Measurements from ENCODE around the gene PARVG. TPM values are rescaled to one million over a fixed set of nuclear protein-coding genes. Genes with fewer than 3 reads are reported as not detected.

Gene PARVG
- total RNA-seq, 2 experiments from 2014 or later: 175 to 186 TPM

GRCh38 chr22:44211256-44211945, 30.7 kb downstream of the PARVG start:
- CTCF ChIA-PET: no interaction called here
- Mint-ChIP-seq H3K9me3 (ENCODE audit: insufficient read depth) (peaks cover 4% of the 10 kb centered on the region), H3K36me3 (ENCODE audit: low read depth) (peaks cover 12% of the 10 kb centered on the region)

DNA sequence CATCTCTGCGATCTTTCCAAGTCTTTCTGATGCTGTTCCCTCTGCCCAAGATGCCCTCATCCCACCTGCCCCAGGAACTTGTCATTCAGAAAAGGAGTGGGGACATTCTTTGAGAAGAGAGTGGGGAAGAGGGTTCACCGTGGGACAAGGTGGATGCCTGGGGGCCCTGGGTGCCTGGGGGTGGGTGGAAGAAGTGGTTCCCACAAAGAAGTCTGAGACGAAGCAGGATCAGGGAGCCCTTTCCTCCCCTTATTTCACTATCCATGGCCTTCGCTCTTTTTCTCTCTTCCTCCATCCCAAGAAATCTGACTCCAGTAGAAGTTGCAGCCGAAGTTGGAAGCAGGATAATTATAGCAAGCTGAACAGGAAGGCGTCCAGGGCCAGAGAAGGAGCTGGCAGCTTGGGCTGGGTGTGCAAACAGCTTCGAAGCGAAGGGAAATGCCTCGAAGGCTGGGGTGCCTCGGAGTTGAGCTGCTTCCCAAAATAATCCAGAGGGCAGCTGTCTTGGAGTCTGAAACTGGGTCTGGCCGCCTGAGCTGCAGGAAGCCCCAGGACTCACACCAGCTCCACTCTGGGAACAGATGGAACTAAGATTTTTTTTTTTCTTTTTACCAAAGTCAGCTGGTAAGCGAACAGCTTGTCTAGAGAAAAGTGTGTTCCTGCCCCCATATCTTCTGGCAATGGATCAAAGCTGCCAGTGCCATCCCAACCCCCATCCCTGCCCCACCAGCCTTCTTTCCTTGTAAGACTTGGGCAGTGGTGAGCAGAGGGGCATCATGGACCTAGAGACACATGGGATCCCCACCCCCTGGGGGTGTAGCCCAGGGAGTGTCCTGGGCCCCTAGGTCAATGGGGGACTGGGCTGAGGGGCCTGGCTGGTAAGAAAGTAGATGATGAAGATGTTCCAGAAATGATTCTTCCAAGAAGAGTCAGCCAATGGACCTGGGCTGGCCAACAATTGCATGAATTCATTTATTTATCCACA, 31.5 kb downstream of the PARVG start:
- Mint-ChIP-seq H3K36me3 (ENCODE audit: low read depth) (peaks cover 12% of the 10 kb centered on the region), H3K4me3 (no peak overlapping the region), H3K9me3 (ENCODE audit: insufficient read depth) (peaks cover 4% of the 10 kb centered on the region), H3K4me1 (ENCODE audit: low read depth) (peaks cover 13% of the 10 kb centered on the region), H3K27ac (no peak overlapping the region), H3K27me3 (ENCODE audit: low read depth) (no peaks in the 10 kb centered on the region)
- ChIA-PET CTCF (no interaction called here), POLR2A (no interaction called here)
- no peak for DNase-seq
- no peak for ATAC-seq

More at GRCh38 chr22:44211256-44211945, 30.7 kb downstream of the PARVG start:
- Mint-ChIP-seq H3K27ac (no peak overlapping the region), H3K4me1 (ENCODE audit: low read depth) (peaks cover 13% of the 10 kb centered on the region), H3K27me3 (ENCODE audit: low read depth) (no peaks in the 10 kb centered on the region), H3K4me3 (no peak overlapping the region)
- ATAC-seq (no peak), DNase-seq (no peak)
- POLR2A ChIA-PET: interaction anchor here (0.6 kb wide), 1 partner anchor 180 kb away, joined by 5 read pairs; no protein-coding TSS in a partner anchor

- DNase-seq: no peak
- H3K27ac Mint-ChIP-seq: no peak overlapping the region
- ChIA-PET POLR2A (no interaction called here), CTCF (no interaction called here)
- peaks cover 4% of the 10 kb centered on the region for H3K9me3 Mint-ChIP-seq (ENCODE audit: insufficient read depth)
- peaks cover 13% of the 10 kb centered on the region for H3K4me1 Mint-ChIP-seq (ENCODE audit: low read depth)
- no peak overlapping the region for H3K4me3 Mint-ChIP-seq
- H3K27me3 Mint-ChIP-seq (ENCODE audit: low read depth): no peaks in the 10 kb centered on the region
- H3K36me3 Mint-ChIP-seq (ENCODE audit: low read depth): peaks cover 12% of the 10 kb centered on the region
- no peak for ATAC-seq
These were observed 32.2 kb downstream of the PARVG start for GRCh38 chr22:44212936-44213335.

DNA sequence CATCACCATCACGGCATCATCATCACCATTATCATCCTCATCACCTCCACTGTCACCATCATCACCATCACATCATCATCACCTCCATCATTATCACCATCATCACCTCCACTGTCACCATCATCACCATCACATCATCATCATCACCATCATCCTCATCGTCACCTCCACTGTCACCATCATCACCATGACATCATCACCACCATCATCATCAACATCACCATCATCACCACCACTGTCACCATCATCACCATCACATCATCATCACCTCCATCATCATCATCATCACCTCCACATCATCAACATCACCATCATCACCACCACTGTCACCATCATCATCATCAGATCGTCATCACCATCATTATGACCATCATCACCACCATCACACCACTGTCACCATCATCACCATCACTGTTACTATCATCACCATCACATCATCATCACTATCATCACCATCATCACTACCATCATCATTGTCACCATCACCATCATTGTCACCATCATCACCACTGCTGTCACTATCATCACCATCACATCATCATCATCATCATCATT, 32.8 kb downstream of the PARVG start:
- DNase-seq (no peak), ATAC-seq (no peak)
- Mint-ChIP-seq H3K27ac (no peak overlapping the region), H3K4me3 (no peak overlapping the region), H3K9me3 (ENCODE audit: insufficient read depth) (peaks cover 4% of the 10 kb centered on the region), H3K4me1 (ENCODE audit: low read depth) (peaks cover 13% of the 10 kb centered on the region), H3K27me3 (ENCODE audit: low read depth) (no peaks in the 10 kb centered on the region), H3K36me3 (ENCODE audit: low read depth) (peaks cover 10% of the 10 kb centered on the region)
- POLR2A ChIA-PET: no interaction called here
- CTCF ChIA-PET: no interaction called here

GRCh38 chr22:44214187-44214586, 33.5 kb downstream of the PARVG start:
- Mint-ChIP-seq H3K27ac (no peak overlapping the region), H3K4me3 (no peak overlapping the region), H3K4me1 (ENCODE audit: low read depth) (peaks cover 9% of the 10 kb centered on the region), H3K9me3 (ENCODE audit: insufficient read depth) (no peaks in the 10 kb centered on the region), H3K27me3 (ENCODE audit: low read depth) (no peaks in the 10 kb centered on the region), H3K36me3 (ENCODE audit: low read depth) (peaks cover 5% of the 10 kb centered on the region)
- POLR2A ChIA-PET: no interaction called here
- DNase-seq (no peak), ATAC-seq (no peak)
- CTCF ChIA-PET: no interaction called here

DNA sequence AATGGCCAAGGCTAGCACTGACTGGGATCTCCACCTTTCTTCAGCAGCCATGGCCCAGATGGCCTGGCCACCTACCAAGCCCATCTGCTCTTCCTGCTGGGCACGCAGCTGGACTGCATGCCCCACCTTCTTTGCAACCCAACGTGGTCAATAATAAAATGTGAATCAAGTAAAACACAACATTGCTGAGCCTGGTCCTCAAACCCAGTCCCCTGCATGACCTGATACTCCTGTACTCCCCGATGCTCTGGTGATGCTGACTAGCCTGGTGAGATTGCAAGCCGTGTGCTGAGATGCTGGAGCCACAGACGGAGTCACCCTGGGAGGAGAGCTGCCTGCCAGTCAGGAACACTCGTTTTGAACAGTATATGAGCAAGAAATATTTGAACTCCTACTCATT, 34.0 kb downstream of the PARVG start:
- no peak for ATAC-seq
- Mint-ChIP-seq H3K27ac (no peak overlapping the region), H3K36me3 (ENCODE audit: low read depth) (peaks cover 2% of the 10 kb centered on the region), H3K9me3 (ENCODE audit: insufficient read depth) (no peaks in the 10 kb centered on the region), H3K4me1 (ENCODE audit: low read depth) (peaks cover 5% of the 10 kb centered on the region), H3K4me3 (no peak overlapping the region), H3K27me3 (ENCODE audit: low read depth) (no peaks in the 10 kb centered on the region)
- ChIA-PET POLR2A (no interaction called here), CTCF (no interaction called here)
- DNase-seq: peak; percentile 8

GRCh38 chr22:44215287-44215686, 34.6 kb downstream of the PARVG start:
- Mint-ChIP-seq H3K9me3 (ENCODE audit: insufficient read depth) (no peaks in the 10 kb centered on the region), H3K27ac (no peak overlapping the region), H3K36me3 (ENCODE audit: low read depth) (peaks cover 2% of the 10 kb centered on the region), H3K4me1 (ENCODE audit: low read depth) (no peaks in the 10 kb centered on the region), H3K4me3 (no peak overlapping the region), H3K27me3 (ENCODE audit: low read depth) (no peaks in the 10 kb centered on the region)
- ATAC-seq (no peak), DNase-seq (no peak)
- POLR2A ChIA-PET: no interaction called here
- CTCF ChIA-PET: no interaction called here

GRCh38 chr22:44217346-44217745, 36.6 kb downstream of the PARVG start:
- Mint-ChIP-seq H3K36me3 (ENCODE audit: low read depth) (no peaks in the 10 kb centered on the region), H3K27ac (no peak overlapping the region), H3K4me1 (ENCODE audit: low read depth) (no peaks in the 10 kb centered on the region), H3K9me3 (ENCODE audit: insufficient read depth) (no peaks in the 10 kb centered on the region), H3K27me3 (ENCODE audit: low read depth) (no peaks in the 10 kb centered on the region), H3K4me3 (no peak overlapping the region)
- ChIA-PET POLR2A (interaction anchor here (1.3 kb wide), 1 partner anchor 10 kb away, joined by 3 read pairs; no protein-coding TSS in a partner anchor), CTCF (interaction anchor here (0.7 kb wide), 1 partner anchor 121 kb away, joined by 3 read pairs; no protein-coding TSS in a partner anchor)
- no peak for ATAC-seq
- no peak for DNase-seq

GRCh38 chr22:44218071-44218470, 37.3 kb downstream of the PARVG start:
- no peaks in the 10 kb centered on the region for H3K27me3 Mint-ChIP-seq (ENCODE audit: low read depth)
- CTCF ChIA-PET: no interaction called here
- DNase-seq: no peak
- H3K4me3 Mint-ChIP-seq: no peak overlapping the region
- H3K27ac Mint-ChIP-seq: no peak overlapping the region
- H3K36me3 Mint-ChIP-seq (ENCODE audit: low read depth): no peaks in the 10 kb centered on the region
- H3K4me1 Mint-ChIP-seq (ENCODE audit: low read depth): no peaks in the 10 kb centered on the region
- ATAC-seq: no peak
- POLR2A ChIA-PET: interaction anchor here (1.3 kb wide), 1 partner anchor 11 kb away, joined by 3 read pairs; no protein-coding TSS in a partner anchor
- H3K9me3 Mint-ChIP-seq (ENCODE audit: insufficient read depth): no peaks in the 10 kb centered on the region

DNA sequence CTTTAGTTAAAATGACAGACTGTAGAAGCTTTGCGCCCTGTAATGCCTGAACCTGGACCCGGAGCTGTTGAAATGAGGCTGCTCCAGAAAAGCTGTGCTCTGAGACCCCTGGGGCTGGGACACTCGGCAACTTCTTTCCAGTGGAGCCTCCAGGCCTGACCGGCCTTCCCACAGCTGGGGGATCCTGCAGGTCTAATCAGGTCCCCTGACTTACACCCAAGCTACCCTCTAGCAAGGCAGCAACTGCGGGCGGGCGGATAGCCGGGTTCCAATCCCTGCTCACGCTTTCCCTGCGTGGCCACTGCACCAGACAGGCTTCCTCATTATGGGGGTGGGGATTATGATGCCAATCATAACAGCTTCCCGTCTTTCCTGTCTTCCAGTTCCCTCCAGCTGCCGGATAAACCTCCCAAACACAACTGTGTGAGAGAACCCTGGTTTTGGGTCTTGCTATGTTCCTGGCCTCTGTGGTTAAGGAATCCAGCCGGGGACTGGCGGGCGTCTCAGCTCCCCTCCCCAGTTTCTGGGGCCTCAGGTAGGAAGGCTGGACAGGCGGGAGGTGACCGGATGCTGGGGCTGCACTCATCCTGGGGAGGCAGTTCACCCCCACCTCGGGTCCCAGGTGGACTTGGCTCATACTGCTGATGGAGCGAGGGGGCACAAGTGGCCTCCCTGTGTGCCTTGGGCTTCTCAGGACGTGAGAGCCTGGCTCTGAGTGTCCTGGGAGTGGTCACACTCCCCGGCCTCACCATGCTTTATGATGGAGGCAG, 38.6 kb downstream of the PARVG start:
- Mint-ChIP-seq H3K27me3 (ENCODE audit: low read depth) (peaks cover 3% of the 10 kb centered on the region), H3K4me3 (no peak overlapping the region), H3K27ac (no peak overlapping the region), H3K4me1 (ENCODE audit: low read depth) (no peaks in the 10 kb centered on the region), H3K9me3 (ENCODE audit: insufficient read depth) (no peaks in the 10 kb centered on the region), H3K36me3 (ENCODE audit: low read depth) (no peaks in the 10 kb centered on the region)
- POLR2A ChIA-PET: no interaction called here
- ATAC-seq: no peak
- CTCF ChIA-PET: no interaction called here
- DNase-seq: no peak

DNA sequence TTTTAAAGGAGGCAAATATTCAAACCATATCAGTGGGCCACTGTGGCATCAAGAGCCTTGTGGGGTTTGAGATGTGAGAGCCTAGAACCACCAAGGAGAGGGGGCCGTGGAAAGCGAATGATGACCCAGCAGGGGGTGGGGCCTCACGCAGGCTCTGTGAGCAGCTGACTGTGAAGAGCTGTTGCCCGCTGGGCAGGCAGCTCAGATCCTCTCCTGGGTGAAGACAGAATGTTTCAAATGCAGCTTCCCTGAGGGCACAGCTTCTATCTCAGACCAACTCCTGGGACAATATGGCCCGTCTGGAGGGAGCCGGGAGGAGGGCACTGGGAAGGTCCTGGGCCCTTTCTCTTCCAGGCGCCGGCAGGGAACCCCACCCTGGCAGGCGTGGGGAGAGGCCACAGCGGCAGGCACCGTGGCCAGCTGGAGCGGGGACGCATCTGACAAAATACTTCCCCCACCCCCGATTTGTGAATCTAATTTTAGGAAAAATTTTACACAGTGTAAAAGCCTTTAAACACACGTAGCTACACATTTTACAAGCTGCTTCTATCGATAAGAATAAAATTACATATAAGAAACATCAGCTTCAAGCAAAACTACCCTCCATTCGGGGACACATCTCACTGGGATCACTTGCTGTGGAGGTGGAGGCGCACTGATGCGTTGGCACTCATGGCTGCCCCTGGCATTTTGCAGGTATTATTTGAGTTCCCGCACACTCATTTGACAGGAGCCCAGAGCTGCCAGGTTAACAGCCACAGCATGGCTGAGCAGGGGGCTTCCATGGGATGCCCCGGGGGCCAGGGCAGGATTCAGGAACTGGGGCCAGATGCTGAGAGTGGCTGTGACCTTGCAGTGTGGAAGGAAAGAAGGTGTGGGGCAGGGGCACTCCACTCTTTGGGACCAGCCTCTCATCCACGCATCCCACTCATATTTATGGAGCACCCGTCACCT, 40.3 kb downstream of the PARVG start:
- ChIA-PET CTCF (no interaction called here), POLR2A (no interaction called here)
- peaks cover 12% of the 10 kb centered on the region for H3K27me3 Mint-ChIP-seq (ENCODE audit: low read depth)
- H3K4me3 Mint-ChIP-seq: no peak overlapping the region
- no peaks in the 10 kb centered on the region for H3K4me1 Mint-ChIP-seq (ENCODE audit: low read depth)
- no peak overlapping the region for H3K27ac Mint-ChIP-seq
- no peak for DNase-seq
- no peak for ATAC-seq
- no peaks in the 10 kb centered on the region for H3K36me3 Mint-ChIP-seq (ENCODE audit: low read depth)
- H3K9me3 Mint-ChIP-seq (ENCODE audit: insufficient read depth): no peaks in the 10 kb centered on the region

Measured in activated CD8-positive, alpha-beta T cell treated with anti-CD3 and anti-CD28 coated beads, Interleukin-2, amount 10 ng/mL, durations not matched to agents 7 days and 5 days (primary cell).